Measurements from ENCODE around the gene RBM33. TPM values are rescaled to one million over a fixed set of nuclear protein-coding genes. Genes with fewer than 3 reads are reported as not detected.

The RBM33 gene
- total and polyA plus RNA-seq, 10 of the 15 experiments (the other 5 are each of a cell fraction or from before 2014, with no cell fraction given): 4.7 to 67.2 (median 24.3) TPM

DNA sequence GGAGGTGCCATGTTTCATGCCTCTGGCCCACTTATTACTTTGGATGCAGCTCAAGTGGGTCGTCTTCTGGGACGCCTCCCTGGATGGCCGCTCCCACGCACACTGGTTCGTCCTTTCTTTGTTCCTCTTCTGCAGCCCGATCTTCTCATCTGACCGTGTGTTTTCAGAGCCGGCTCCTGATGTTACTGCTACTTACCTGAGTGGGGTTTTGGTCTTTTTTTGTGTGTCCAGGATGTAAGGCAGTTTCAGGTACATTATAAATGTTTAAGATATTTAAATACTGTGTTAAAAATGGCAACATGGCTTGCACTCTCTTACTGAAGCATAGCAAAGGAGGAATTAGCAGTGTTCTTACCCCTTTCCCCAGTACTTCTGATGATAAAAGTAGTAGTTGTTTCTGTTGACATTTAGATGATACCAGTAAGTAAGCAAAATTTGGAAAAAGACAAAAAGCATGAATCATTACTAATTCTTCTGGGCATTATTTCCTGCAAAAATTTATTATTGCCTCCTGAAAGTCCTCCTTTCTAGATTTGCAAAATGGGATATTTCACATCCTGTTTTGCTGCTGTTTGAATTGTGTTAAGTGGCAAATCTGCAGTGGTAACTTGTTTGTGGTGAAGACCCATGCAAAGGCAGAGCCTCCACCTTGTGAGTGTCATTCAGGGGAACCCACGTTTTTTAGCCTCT is 108.4 kb downstream of the RBM33 start (continued):
- TF ChIP-seq, protein P1, sequence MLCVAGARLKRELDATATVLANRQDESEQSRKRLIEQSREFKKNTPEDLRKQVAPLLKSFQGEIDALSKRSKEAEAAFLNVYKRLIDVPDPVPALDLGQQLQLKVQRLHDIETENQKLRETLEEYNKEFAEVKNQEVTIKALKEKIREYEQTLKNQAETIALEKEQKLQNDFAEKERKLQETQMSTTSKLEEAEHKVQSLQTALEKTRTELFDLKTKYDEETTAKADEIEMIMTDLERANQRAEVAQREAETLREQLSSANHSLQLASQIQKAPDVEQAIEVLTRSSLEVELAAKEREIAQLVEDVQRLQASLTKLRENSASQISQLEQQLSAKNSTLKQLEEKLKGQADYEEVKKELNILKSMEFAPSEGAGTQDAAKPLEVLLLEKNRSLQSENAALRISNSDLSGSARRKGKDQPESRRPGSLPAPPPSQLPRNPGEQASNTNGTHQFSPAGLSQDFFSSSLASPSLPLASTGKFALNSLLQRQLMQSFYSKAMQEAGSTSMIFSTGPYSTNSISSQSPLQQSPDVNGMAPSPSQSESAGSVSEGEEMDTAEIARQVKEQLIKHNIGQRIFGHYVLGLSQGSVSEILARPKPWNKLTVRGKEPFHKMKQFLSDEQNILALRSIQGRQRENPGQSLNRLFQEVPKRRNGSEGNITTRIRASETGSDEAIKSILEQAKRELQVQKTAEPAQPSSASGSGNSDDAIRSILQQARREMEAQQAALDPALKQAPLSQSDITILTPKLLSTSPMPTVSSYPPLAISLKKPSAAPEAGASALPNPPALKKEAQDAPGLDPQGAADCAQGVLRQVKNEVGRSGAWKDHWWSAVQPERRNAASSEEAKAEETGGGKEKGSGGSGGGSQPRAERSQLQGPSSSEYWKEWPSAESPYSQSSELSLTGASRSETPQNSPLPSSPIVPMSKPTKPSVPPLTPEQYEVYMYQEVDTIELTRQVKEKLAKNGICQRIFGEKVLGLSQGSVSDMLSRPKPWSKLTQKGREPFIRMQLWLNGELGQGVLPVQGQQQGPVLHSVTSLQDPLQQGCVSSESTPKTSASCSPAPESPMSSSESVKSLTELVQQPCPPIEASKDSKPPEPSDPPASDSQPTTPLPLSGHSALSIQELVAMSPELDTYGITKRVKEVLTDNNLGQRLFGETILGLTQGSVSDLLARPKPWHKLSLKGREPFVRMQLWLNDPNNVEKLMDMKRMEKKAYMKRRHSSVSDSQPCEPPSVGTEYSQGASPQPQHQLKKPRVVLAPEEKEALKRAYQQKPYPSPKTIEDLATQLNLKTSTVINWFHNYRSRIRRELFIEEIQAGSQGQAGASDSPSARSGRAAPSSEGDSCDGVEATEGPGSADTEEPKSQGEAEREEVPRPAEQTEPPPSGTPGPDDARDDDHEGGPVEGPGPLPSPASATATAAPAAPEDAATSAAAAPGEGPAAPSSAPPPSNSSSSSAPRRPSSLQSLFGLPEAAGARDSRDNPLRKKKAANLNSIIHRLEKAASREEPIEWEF (IDR thresholded peaks at IDR 0.05; ENCODE audit: insufficient replicate concordance, low read depth, low read length): no peak
- TF ChIP-seq, protein P2, sequence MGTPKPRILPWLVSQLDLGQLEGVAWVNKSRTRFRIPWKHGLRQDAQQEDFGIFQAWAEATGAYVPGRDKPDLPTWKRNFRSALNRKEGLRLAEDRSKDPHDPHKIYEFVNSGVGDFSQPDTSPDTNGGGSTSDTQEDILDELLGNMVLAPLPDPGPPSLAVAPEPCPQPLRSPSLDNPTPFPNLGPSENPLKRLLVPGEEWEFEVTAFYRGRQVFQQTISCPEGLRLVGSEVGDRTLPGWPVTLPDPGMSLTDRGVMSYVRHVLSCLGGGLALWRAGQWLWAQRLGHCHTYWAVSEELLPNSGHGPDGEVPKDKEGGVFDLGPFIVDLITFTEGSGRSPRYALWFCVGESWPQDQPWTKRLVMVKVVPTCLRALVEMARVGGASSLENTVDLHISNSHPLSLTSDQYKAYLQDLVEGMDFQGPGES (IDR thresholded peaks at IDR 0.05): no peak
- TF ChIP-seq SUPT20H (IDR thresholded peaks at IDR 0.05; ENCODE audit: borderline replicate concordance, control insufficient read depth, low read depth, low read length) (no peak), RAD21 (IDR thresholded peaks at IDR 0.05; ENCODE audit: insufficient read depth, low read depth, low read length) (0 out of 2 replicates have a peak, but pooled peaks have one; percentile 2), PML (IDR thresholded peaks at IDR 0.05; ENCODE audit: low read length) (0 out of 2 replicates have a peak, but pooled peaks have one; percentile 39), HDGF (IDR thresholded peaks at IDR 0.05) (no peak), YBX1 (IDR thresholded peaks at IDR 0.05) (no peak), GATAD2B (conservative IDR thresholded peaks at IDR 0.05; ENCODE audit: low read depth) (no peak), SIN3A (IDR thresholded peaks at IDR 0.05; ENCODE audit: low read depth, low read length) (no peak), MYC (IDR thresholded peaks at IDR 0.05; ENCODE audit: insufficient read depth, insufficient read length, insufficient replicate concordance, low read length, severe bottlenecking) (no peak), POU2F2 (IDR thresholded peaks at IDR 0.05; ENCODE audit: borderline replicate concordance, low read depth, low read length) (0 out of 3 replicates have a peak, but pooled peaks have one; percentile 44), RCOR1 (conservative IDR thresholded peaks at IDR 0.05; ENCODE audit: low read depth, low read length) (no peak), FOXK2 (IDR thresholded peaks at IDR 0.05) (no peak), RBBP5 (conservative IDR thresholded peaks at IDR 0.05) (no peak), MEF2A (IDR thresholded peaks at IDR 0.05; ENCODE audit: insufficient read depth, low read depth, low read length) (0 out of 2 replicates have a peak, but pooled peaks have one; percentile 34)
- TF ChIP-seq, protein P3, sequence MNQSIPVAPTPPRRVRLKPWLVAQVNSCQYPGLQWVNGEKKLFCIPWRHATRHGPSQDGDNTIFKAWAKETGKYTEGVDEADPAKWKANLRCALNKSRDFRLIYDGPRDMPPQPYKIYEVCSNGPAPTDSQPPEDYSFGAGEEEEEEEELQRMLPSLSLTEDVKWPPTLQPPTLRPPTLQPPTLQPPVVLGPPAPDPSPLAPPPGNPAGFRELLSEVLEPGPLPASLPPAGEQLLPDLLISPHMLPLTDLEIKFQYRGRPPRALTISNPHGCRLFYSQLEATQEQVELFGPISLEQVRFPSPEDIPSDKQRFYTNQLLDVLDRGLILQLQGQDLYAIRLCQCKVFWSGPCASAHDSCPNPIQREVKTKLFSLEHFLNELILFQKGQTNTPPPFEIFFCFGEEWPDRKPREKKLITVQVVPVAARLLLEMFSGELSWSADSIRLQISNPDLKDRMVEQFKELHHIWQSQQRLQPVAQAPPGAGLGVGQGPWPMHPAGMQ (IDR thresholded peaks at IDR 0.05; ENCODE audit: borderline replicate concordance): no peak
- TF ChIP-seq, protein P4, sequence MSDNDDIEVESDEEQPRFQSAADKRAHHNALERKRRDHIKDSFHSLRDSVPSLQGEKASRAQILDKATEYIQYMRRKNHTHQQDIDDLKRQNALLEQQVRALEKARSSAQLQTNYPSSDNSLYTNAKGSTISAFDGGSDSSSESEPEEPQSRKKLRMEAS (IDR thresholded peaks at IDR 0.05; ENCODE audit: low read depth, low read length): no peak
- TF ChIP-seq, protein P5, sequence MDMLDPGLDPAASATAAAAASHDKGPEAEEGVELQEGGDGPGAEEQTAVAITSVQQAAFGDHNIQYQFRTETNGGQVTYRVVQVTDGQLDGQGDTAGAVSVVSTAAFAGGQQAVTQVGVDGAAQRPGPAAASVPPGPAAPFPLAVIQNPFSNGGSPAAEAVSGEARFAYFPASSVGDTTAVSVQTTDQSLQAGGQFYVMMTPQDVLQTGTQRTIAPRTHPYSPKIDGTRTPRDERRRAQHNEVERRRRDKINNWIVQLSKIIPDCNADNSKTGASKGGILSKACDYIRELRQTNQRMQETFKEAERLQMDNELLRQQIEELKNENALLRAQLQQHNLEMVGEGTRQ (IDR thresholded peaks at IDR 0.05; ENCODE audit: borderline replicate concordance, low read depth, low read length): no peak
- TF ChIP-seq, protein P6, sequence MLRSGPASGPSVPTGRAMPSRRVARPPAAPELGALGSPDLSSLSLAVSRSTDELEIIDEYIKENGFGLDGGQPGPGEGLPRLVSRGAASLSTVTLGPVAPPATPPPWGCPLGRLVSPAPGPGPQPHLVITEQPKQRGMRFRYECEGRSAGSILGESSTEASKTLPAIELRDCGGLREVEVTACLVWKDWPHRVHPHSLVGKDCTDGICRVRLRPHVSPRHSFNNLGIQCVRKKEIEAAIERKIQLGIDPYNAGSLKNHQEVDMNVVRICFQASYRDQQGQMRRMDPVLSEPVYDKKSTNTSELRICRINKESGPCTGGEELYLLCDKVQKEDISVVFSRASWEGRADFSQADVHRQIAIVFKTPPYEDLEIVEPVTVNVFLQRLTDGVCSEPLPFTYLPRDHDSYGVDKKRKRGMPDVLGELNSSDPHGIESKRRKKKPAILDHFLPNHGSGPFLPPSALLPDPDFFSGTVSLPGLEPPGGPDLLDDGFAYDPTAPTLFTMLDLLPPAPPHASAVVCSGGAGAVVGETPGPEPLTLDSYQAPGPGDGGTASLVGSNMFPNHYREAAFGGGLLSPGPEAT (IDR thresholded peaks at IDR 0.05; ENCODE audit: low read depth): peak; percentile 50; the same call in 1 of the 2 replicates
